Measurements from ENCODE around the gene INPP5J. TPM values are rescaled to one million over a fixed set of nuclear protein-coding genes. Genes with fewer than 3 reads are reported as not detected.

Gene INPP5J
- total and polyA plus RNA-seq, 2 of the 13 experiments (the other 11 are each of a cell fraction or from before 2014, with no cell fraction given) = 0.24 to 1.1 TPM

DNA sequence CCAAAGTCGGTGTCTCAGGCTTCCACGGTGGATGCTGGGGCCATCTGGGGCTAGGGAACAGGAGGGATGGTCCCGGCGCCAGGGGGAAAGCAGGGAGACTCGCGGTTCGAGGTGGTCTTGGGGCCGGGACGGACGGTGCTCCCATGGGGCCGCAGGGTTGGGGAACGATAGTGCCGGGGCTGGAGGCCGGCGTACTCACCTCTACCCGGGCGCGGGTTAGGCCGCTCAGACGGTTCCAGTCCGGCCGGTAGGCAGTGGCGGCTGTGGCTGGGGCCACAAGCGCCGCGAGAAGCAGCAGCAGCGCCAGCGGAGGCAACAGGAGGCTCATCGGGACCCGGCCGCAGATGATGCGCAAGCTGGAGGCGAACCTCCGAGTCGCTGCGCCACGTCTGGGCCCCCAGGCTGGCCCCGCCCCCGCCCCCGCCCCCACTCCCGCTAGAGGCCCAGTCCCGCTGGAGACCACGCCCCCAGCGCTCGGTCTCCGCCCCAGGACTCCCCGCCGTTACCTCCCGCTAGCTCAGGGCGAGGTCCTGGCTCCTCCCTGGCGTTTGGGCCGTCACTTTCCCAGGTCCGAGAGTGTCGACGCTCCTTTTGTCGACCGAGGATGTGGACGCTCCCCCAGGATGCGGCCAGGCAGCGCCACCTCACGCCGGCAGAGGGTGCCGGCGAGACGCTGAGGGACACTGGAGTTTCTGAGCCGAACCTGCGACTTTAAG lies 15.4 kb upstream of the INPP5J start, which contains the start of gene SELENOM (continued):
- TF ChIP-seq THAP8 (CRISPR knock-in tag; IDR thresholded peaks at IDR 0.05; ENCODE audit: borderline replicate concordance) (no peak), ETV5 (CRISPR knock-in tag; IDR thresholded peaks at IDR 0.05; ENCODE audit: borderline replicate concordance) (peak; percentile 11; the same call in 1 of the 2 replicates), ZNF543 (CRISPR knock-in tag; IDR thresholded peaks at IDR 0.05) (no peak), ZSCAN9 (CRISPR knock-in tag; IDR thresholded peaks at IDR 0.05; ENCODE audit: borderline replicate concordance) (peak; percentile 66; the same call in 1 of the 2 replicates), RBM39 (IDR thresholded peaks at IDR 0.05; ENCODE audit: low read depth, low read length, poor library complexity, severe bottlenecking) (no peak), KDM5A (IDR thresholded peaks at IDR 0.05; ENCODE audit: borderline replicate concordance, low read length) (no peak), SIN3B (IDR thresholded peaks at IDR 0.05; ENCODE audit: low read length) (no peak), YEATS2 (CRISPR knock-in tag; IDR thresholded peaks at IDR 0.05; ENCODE audit: borderline replicate concordance) (no peak; the same call in 1 of the 2 replicates), NRL (CRISPR knock-in tag; IDR thresholded peaks at IDR 0.05; ENCODE audit: borderline replicate concordance) (no peak), ZBED4 (CRISPR knock-in tag; IDR thresholded peaks at IDR 0.05; ENCODE audit: borderline replicate concordance) (peak; percentile 78; the same call in 1 of the 2 replicates), PITX1 (CRISPR knock-in tag; IDR thresholded peaks at IDR 0.05) (no peak), STAT5B (CRISPR knock-in tag; IDR thresholded peaks at IDR 0.05) (no peak), IRF1 (CRISPR knock-in tag; IDR thresholded peaks at IDR 0.05; ENCODE audit: low read depth) (no peak), HNF4A (CRISPR knock-in tag; IDR thresholded peaks at IDR 0.05) (no peak), ZNF776 (CRISPR knock-in tag; IDR thresholded peaks at IDR 0.05) (no peak), ZNF430 (CRISPR knock-in tag; IDR thresholded peaks at IDR 0.05) (0 out of 2 replicates have a peak, but pooled peaks have one; percentile 24), MXI1 (IDR thresholded peaks at IDR 0.05; ENCODE audit: borderline replicate concordance, low read depth, low read length) (peak; percentile 41; the same call in 1 of the 3 replicates), KLF11 (CRISPR knock-in tag; IDR thresholded peaks at IDR 0.05) (no peak), KDM5B (CRISPR knock-in tag; IDR thresholded peaks at IDR 0.05; ENCODE audit: borderline replicate concordance) (no peak; the same call in 1 of the 2 replicates), TFDP2 (CRISPR knock-in tag; IDR thresholded peaks at IDR 0.05) (0 out of 2 replicates have a peak, but pooled peaks have one; percentile 35)
- TF ChIP-seq, protein P1, sequence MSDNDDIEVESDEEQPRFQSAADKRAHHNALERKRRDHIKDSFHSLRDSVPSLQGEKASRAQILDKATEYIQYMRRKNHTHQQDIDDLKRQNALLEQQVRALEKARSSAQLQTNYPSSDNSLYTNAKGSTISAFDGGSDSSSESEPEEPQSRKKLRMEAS (IDR thresholded peaks at IDR 0.05) = no peak
- TF ChIP-seq, protein P2, sequence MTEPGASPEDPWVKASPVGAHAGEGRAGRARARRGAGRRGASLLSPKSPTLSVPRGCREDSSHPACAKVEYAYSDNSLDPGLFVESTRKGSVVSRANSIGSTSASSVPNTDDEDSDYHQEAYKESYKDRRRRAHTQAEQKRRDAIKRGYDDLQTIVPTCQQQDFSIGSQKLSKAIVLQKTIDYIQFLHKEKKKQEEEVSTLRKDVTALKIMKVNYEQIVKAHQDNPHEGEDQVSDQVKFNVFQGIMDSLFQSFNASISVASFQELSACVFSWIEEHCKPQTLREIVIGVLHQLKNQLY (CRISPR knock-in tag; IDR thresholded peaks at IDR 0.05) = no peak
